ENCODE results near the gene SEPTIN14.
"Not testable (repeated sequence)": the region's sequence is repeated elsewhere in the genome, so short reads cannot be mapped to it uniquely, and the experiment has no call there.

The SEPTIN14 gene

DNA sequence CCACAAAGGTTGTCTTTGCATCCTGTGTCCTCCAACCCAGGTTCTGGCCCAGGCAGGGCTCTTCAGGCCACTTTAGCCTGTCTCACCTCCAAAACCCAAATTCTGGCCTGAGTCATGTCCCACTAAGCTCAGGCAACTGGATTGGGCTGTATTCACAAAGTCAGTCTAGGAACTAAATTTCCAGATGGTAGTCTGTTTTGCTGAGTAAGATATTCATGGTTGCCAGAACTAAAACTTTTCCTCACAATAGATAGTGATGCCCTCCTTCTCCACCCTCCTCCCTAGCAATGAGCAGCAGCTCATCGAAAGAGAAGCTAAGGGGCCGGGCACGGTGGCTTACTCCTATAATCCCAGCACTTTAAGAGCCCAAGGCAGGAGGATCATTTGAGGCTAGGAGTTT, 21.8 kb upstream of the SEPTIN14 start:
- TF ChIP-seq, protein P1, sequence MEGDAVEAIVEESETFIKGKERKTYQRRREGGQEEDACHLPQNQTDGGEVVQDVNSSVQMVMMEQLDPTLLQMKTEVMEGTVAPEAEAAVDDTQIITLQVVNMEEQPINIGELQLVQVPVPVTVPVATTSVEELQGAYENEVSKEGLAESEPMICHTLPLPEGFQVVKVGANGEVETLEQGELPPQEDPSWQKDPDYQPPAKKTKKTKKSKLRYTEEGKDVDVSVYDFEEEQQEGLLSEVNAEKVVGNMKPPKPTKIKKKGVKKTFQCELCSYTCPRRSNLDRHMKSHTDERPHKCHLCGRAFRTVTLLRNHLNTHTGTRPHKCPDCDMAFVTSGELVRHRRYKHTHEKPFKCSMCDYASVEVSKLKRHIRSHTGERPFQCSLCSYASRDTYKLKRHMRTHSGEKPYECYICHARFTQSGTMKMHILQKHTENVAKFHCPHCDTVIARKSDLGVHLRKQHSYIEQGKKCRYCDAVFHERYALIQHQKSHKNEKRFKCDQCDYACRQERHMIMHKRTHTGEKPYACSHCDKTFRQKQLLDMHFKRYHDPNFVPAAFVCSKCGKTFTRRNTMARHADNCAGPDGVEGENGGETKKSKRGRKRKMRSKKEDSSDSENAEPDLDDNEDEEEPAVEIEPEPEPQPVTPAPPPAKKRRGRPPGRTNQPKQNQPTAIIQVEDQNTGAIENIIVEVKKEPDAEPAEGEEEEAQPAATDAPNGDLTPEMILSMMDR (IDR thresholded peaks at IDR 0.05; ENCODE audit: extremely low read depth, insufficient read depth, missing control alignments) = no peak
- no peak for DNase-seq (ENCODE audit: low spot score)
- in situ Hi-C loops (cut with MboI; ENCODE audit: low pct_unique_long_range_greater_than_20kb, low sequenced_read_pairs, unreplicated experiment) = no loop called here

- in situ Hi-C loops (cut with MboI; ENCODE audit: low pct_unique_long_range_greater_than_20kb, low sequenced_read_pairs, unreplicated experiment) = no loop called here
- no peak for DNase-seq (ENCODE audit: low spot score)
Observed at GRCh38 chr7:55878691-55879090, 16.1 kb upstream of the SEPTIN14 start.

DNA sequence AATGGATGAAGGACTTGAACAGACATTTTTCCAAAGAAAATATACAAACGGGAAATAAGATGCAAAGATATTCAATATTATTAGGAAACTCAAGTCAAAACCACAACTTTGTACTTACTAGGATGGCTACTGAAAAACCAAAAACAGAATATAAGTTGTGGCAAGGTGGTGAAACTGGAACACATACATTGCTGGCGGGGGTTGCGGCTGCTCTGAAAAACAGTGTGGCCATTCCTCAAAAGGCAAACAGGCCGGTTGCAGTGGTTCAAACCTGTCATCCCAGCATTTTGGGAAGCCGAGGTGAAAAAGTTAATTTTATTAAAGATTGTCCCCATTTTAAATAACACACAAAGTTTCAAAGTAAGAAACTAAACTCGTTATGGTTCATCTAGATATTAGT, 14.8 kb upstream of the SEPTIN14 start:
- TF ChIP-seq, protein P1 (IDR thresholded peaks at IDR 0.05; ENCODE audit: extremely low read depth, insufficient read depth, missing control alignments) = no peak
- in situ Hi-C loops (cut with MboI; ENCODE audit: low pct_unique_long_range_greater_than_20kb, low sequenced_read_pairs, unreplicated experiment) = no loop called here
- DNase-seq (ENCODE audit: low spot score) = no peak

More at GRCh38 chr7:55878691-55879090, 16.1 kb upstream of the SEPTIN14 start:
- TF ChIP-seq, protein P1 (IDR thresholded peaks at IDR 0.05; ENCODE audit: extremely low read depth, insufficient read depth, missing control alignments) = no peak

DNA sequence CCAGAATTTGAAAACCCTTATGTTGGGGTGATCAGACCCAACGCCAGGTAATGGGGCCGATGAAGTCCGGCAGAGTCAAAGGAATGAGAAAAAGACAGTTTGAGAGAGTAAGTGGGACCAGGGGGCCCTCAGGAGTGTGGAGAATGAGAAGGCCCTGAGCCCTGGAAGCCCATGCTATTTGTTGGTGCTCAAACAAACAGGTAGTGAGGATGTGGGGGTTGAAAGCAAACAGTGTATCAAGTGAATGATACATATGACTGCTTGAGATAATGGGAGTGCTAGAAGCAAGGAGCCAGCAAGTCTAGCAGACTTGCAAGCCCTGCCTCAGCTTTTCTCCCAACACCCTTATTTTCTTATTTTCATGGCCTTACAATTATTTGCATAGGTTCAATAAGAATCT, 11.2 kb upstream of the SEPTIN14 start:
- in situ Hi-C loops (cut with MboI; ENCODE audit: low pct_unique_long_range_greater_than_20kb, low sequenced_read_pairs, unreplicated experiment) = no loop called here
- DNase-seq (ENCODE audit: low spot score) = no peak
- TF ChIP-seq, protein P1 (IDR thresholded peaks at IDR 0.05; ENCODE audit: extremely low read depth, insufficient read depth, missing control alignments) = no peak

DNA sequence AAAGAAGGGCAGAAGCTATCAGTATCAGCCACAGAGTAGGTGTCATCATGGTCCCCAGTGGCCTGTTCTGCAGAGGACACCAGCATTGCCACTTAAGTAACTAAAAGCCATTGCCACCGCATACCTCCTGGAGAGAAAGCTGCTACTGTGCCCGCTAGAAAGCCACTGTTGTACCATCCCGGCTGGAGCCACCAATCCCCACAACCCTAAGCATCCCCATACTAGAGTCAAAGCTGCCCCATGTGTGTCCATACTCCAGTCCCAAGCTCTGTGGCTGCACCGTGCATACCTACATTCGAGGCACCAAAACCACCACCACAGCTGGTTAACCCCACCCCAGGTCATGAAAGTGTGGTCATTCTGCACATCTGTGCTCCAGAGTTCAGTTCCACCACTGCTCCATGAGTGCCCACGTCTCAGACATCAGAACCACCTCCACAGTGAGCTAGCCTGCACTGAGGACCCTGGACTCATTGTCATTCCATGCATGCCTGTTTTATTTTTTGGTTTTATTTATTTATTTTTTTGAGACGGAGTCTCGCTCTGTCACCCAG, 9.5 kb upstream of the SEPTIN14 start:
- in situ Hi-C loops (cut with MboI; ENCODE audit: low pct_unique_long_range_greater_than_20kb, low sequenced_read_pairs, unreplicated experiment) = no loop called here
- TF ChIP-seq, protein P1 (IDR thresholded peaks at IDR 0.05; ENCODE audit: extremely low read depth, insufficient read depth, missing control alignments) = no peak
- no peak for DNase-seq (ENCODE audit: low spot score)

DNA sequence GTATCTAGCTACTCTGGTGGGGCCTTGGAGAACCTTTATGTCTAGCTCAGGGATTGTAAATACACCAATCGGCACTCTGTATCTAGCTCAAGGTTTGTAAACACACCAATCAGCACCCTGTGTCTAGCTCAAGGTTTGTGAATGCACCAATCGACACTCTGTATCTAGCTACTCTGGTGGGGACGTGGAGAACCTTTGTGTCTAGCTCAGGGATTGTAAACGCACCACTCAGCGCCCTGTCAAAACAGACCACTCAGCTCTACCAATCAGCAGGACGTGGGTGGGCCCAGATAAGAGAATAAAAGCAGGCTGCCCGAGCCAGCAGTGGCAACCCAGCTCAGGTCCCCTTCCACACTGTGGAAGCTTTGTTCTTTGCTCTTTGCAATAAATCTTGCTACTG, 6.4 kb upstream of the SEPTIN14 start:
- in situ Hi-C loops (cut with MboI; ENCODE audit: low pct_unique_long_range_greater_than_20kb, low sequenced_read_pairs, unreplicated experiment); DNase-seq (ENCODE audit: low spot score): not testable (repeated sequence)

DNA sequence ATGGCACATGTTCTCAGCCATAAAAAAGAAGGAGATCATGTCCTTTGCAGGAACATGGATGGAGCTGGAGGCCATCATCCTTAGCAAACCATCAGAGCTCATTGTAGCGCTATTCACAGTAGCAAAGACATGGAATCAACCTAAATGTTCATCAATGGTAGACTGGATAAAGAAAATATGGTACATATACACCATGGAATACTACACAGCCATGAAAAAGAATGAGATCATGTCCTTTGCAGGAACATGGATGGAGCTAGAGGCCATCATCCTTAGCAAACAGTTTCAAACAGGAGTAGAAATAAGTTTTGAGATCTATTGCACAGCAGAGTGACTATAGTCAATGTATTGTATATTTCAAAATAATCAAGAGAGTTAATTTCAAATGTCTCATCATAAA, 17.4 kb downstream of the SEPTIN14 start:
- in situ Hi-C loops (cut with MboI; ENCODE audit: low pct_unique_long_range_greater_than_20kb, low sequenced_read_pairs, unreplicated experiment); DNase-seq (ENCODE audit: low spot score): not testable (repeated sequence)

DNA sequence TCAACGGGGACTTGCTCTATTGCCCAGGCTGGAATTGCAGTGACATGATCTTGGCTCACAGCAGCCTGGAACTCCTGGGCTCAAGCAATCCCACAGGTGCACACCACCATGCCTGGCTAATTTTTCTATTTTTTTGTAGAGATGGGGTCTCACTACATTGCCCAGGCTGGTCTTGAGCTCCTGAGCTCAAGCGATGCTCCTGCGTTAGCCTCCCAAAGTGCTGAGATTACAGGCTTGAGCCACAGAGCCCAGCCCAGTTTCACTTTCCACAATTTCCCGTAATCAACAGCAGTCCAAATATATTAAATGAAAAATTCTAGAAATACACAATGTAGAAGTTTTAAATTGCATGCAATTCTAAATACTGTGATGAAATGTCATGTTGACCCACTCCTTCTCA, 24.0 kb downstream of the SEPTIN14 start:
- DNase-seq (ENCODE audit: low spot score) = no peak
- in situ Hi-C loops (cut with MboI; ENCODE audit: low pct_unique_long_range_greater_than_20kb, low sequenced_read_pairs, unreplicated experiment) = no loop called here
- TF ChIP-seq, protein P1 (IDR thresholded peaks at IDR 0.05; ENCODE audit: extremely low read depth, insufficient read depth, missing control alignments) = no peak

Measured in GM13977 (cell line).